Astrocyte of the cerebellum (primary cell): Measurements from ENCODE around the gene STYXL1.
"Not testable (repeated sequence)": the region's sequence is repeated elsewhere in the genome, so short reads cannot be mapped to it uniquely, and the experiment has no call there.

Experiments used
- DNase-seq: peaks from one replicate; pipeline ENCODE4 v3.0.0-alpha.2; 2011; ENCODE audit warnings: low read depth
- H3K4me3 ChIP-seq: 2 replicates; pipeline ENCODE4 v1.5.1; 2011; ENCODE audit warnings: mild to moderate bottlenecking, low read depth, low read length, moderate library complexity
- CTCF ChIP-seq: IDR thresholded peaks from 2 replicates; pipeline ENCODE4 v1.5.1; 2012; ENCODE audit warnings: low read length, low read depth, moderate library complexity, mild to moderate bottlenecking; ENCODE audit errors: missing control alignments
- in situ Hi-C: cut with HindIII; loops from 2 replicates; pipeline ENCODE4 v1.10.0; 2017; ENCODE audit warnings: low sequenced_read_pairs

The STYXL1 gene

GRCh38 chr7:76057813-76058145 is 10.0 kb upstream of the STYXL1 start:
- in situ Hi-C loops, result no loop called here
- no peak overlapping the region for H3K4me3 ChIP-seq
- no peak for DNase-seq
- TF ChIP-seq CTCF, result no peak

GRCh38 chr7:76057103-76057812 is 9.5 kb upstream of the STYXL1 start:
- in situ Hi-C loops, result no loop called here
- no peak for TF ChIP-seq CTCF
- DNase-seq, result no peak
- no peak overlapping the region for H3K4me3 ChIP-seq

DNA sequence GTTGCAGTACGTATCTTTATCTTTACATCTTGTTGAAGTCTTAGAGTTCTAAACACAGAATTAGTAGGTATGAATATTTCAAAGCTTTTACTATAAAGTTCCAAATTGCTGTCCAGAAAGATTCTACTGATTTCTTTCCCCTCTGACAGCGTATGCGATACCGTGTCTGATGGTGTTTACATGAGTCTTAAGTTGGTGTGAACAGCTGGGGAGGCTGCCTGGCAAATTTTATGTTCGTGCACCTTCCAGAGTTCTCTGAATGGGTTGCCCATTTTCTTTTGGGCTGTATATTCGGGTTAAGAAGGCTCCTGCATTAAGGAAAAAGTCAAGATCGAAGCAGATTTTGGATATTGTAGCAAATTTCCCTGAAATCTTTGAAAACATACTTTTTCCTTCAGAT is 8.4 kb upstream of the STYXL1 start:
- in situ Hi-C loops, result no loop called here
- no peak overlapping the region for H3K4me3 ChIP-seq
- no peak for TF ChIP-seq CTCF
- DNase-seq, result no peak

DNA sequence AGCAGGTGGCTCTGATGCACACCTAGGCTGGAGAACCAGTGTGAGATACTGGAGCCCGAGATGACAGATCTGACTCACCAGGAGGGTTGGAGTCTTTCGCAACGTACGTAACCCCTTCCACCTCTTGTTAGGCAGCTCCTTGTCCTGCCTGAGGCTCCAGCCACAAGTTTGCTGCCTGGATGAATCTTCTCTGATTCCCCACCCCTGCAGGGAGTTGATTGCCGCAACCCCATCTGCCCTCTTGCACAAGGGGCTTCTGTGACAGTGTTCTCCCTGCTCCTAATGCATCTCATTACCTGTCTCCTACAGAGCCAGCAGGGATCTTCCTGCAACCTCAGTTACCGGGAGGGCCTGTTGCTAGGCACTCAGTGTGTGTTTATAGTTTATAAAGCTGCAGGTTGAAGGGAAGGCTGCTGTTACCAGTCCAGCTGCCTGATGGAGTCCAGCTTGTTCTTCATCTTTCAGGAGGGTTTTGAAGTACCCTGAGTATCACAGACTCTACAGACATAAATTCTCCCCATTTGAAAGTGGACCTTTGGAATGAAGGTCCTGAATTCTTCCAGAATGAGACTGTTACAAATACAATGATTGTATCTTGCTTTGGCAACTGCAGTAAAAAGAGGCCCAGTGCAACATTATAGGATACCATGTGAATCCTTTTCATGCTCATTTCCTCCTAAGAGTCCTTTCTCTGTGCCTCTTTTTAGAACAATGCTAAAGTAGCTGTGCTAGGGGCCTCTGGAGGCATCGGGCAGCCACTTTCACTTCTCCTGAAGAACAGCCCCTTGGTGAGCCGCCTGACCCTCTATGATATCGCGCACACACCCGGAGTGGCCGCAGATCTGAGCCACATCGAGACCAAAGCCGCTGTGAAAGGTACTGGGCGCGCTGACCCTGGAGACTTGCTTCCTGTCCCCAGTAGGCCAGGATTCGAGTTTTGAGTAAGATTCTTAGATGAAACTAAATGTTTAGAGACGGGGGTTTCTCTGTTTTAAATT is 6.6 kb upstream of the STYXL1 start:
- DNase-seq, result no peak
- no peak for TF ChIP-seq CTCF
- no peak overlapping the region for H3K4me3 ChIP-seq
- in situ Hi-C loops, result no loop called here

- no peak overlapping the region for H3K4me3 ChIP-seq
- no peak for TF ChIP-seq CTCF
- no peak for DNase-seq
- in situ Hi-C loops, result no loop called here
These were observed 5.7 kb upstream of the STYXL1 start for GRCh38 chr7:76053461-76053860.

GRCh38 chr7:76052681-76053080 is 4.9 kb upstream of the STYXL1 start:
- H3K4me3 ChIP-seq, in situ Hi-C loops: not testable (repeated sequence)

GRCh38 chr7:76051840-76052239 is 4.0 kb upstream of the STYXL1 start:
- no peak for DNase-seq
- no peak for TF ChIP-seq CTCF

More at GRCh38 chr7:76052681-76053080, 4.9 kb upstream of the STYXL1 start:
- DNase-seq, result not testable (repeated sequence)

More at GRCh38 chr7:76051840-76052239, 4.0 kb upstream of the STYXL1 start:
- no peak overlapping the region for H3K4me3 ChIP-seq
- in situ Hi-C loops, result no loop called here
